NCI-H2196 (cell line): ENCODE results near the gene PCSK5.
"Not testable (repeated sequence)": the region's sequence is repeated elsewhere in the genome, so short reads cannot be mapped to it uniquely, and the experiment has no call there.

ENCODE experiments used
- DNase-seq: peaks from one replicate; lab custom pipeline; 2025; ENCODE audit not compliant: unreplicated experiment; lab: John Stamatoyannopoulos, UW

PCSK5 gene

DNA sequence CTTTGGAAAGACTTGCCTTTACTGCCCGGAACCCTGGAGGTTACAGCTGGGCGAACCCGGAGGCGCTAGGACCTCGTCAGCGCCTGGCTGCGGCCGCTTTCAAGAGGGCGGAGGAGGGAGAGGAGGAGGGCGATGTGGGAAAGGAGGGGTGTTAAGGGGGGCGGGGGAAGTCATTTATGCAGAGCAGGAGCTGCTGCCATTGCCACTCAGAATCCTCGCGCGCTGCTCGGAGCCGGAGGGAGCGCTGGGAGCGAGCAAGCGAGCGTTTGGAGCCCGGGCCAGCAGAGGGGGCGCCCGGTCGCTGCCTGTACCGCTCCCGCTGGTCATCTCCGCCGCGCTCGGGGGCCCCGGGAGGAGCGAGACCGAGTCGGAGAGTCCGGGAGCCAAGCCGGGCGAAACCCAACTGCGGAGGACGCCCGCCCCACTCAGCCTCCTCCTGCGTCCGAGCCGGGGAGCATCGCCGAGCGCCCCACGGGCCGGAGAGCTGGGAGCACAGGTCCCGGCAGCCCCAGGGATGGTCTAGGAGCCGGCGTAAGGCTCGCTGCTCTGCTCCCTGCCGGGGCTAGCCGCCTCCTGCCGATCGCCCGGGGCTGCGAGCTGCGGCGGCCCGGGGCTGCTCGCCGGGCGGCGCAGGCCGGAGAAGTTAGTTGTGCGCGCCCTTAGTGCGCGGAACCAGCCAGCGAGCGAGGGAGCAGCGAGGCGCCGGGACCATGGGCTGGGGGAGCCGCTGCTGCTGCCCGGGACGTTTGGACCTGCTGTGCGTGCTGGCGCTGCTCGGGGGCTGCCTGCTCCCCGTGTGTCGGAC is at the start of gene PCSK5:
PCSK5 (plus strand) TSS at position 202 of the 805 bp plus-strand sequence; CDS start at position 711, 509 bp downstream.
- peak; percentile 73 for DNase-seq

GRCh38 chr9:75844321-75844720 is 46.2 kb upstream of the PCSK5 start:
- no peak for DNase-seq

DNA sequence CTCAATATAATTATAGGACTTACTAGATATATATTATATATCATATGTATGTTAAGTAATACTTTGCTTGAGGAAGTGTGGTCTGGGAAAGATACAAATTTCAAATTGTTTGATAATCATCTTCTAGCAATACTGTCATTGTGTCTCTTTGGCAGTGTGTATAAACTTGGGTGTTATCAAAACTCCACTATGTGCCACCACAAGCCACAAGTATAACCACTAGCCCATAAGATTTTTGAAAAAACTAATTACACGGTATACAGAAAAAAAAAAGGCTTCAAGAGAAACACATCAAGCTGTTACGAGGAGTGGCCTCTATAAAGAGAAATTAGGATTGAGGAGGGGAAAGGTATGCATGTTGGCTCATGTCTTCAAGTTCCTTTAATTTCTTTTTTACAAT is 44.7 kb upstream of the PCSK5 start:
- no peak for DNase-seq

DNA sequence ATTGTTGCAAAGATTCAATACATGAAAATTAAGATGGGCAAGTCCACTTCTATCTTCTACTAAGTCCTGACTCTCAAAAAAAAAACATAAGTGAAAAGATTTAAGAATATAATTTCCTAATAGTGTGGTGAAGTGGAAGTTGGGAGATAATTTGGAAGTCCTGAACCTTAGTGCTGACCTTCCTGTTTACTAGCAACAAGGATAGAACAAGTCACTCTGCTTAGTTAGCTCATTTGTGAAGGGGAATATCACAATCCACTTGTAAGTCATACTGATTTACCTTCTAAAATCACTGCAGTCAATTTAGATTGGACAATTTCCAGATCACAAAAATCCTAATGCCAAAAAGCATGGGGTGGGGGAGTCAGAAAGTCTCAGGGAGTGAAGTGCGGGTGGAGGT is 43.4 kb upstream of the PCSK5 start:
- no peak for DNase-seq

DNA sequence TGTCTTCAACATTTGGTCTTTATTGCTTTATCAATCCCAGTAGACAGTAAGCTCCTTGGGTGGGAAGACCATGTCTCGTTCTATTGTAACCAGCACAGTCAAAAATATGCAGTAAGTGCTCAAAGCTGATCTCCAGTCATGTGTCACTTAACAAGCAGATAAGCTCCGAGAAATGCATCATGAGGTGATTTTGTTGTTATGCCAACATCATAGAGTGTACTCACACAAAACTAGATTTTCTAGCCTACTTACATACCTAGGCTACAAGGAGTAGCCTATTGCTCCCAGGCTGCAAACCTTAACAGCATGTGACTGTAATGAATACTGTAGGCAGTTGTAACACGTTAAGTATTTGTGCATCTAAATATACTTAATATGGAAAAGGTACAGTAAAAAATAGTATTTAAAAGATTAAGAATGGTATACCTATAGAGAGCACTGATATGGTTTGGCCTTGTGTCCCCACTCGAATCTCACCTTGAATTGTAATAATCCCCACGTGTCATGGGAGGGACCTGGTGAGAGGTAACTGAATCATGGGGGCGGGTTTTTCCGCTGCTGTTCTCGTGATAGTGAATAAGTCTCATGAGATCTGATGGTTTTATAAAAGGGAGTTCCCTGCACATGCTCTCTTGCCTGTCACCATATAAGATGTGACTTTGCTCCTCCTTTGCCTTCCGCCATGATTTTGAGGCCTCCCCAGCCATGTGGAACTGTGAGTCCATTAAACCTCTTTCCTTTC is 39.8 kb upstream of the PCSK5 start:
- DNase-seq = no peak

GRCh38 chr9:75851917-75852316 is 38.6 kb upstream of the PCSK5 start:
- no peak for DNase-seq

DNA sequence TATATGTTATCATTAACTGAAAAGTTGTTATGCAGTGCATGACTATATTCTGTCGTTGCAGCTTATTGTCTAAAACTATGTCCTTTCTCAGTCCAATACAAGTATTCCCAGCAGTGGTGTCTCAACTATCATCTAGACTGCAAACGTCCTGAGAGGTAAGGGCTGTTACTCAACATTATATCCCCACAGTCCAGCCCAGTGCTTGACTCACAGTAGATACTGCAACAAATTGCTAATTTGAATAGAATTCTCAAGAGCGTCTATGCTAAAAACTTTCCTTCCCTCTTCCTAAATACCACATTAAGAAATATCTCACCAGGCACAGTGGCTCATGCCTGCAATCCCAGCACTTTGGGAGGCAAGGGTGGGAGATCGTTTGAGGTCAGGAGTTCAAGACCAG is 37.7 kb upstream of the PCSK5 start:
- DNase-seq = no peak

DNA sequence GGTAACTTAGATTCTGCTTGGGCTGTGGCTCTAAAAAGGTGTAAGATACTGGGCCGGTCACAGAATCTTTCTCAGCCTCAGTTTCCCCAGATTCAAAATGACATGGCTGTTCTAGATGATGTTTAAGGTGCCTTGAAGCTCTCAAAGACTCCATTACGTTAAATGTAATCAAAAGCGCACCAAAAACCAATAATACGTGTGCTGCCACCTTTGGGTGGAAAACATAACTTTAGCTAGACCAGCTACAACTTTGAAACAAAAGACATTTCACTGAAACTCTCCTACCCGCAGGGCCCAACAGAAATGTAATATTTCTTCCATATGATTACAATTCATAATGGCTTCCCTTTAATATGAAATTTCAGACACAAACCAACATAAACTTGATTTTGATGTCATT is 35.0 kb upstream of the PCSK5 start:
- no peak for DNase-seq

DNA sequence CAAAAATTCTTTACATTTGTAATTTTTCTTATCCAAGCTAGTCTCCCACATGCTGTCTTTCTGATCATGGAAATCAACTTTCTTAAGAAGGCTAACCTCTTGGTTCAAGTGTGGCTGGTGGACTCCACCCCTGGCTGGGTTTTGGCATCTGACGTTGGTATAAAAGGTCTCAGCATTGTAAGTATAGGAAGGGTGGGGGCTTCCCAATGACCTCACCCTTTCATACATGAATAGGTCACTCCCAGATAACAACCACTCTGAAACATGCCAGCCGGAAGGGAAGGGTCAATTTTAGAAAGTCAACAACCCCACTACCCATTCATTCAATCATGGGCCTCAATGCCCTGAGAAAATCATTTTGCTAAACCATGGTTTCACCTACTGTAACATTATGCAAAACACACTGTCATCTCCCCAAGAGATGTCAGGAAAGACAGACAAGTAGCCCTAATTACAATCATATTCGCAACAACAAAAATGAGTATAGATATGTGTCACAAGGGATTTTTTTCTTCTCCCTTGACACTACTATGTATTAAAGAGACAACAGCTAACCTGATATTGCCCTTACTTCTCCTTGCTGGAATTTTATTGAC is 31.9 kb upstream of the PCSK5 start:
- no peak for DNase-seq

- no peak for DNase-seq
Observed at GRCh38 chr9:75864266-75864665, 26.2 kb upstream of the PCSK5 start.

DNA sequence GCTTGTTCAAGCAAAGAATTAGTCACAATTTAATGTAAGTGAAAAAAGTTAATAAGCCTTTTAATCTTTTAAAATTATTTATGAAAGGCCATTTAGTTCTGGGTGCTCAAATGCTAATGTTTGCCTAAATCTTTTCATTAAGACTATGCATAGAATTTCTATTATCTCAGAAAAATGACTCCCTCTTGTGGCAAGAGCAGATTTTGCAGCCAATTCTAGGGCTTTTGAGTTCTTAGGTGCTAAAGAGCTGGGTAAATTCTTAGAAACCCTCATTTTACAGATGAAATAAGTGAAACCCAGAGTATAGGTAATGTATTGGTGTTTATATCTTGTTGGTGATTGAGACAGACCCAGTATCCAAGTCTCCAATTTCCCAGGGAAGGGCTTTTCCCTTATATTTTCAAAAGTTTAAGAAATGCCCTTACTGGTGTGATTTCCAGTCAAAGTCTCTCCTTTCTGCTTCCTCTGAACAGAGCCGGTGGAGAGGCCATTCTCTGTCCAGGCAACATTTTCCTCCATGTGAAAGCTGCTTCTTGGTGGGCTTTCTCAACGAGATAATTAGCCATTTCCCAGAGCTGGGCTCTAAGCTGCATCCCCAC is 24.1 kb upstream of the PCSK5 start:
- DNase-seq = peak; percentile 55

GRCh38 chr9:75868526-75868925 is 21.9 kb upstream of the PCSK5 start:
- not testable (repeated sequence) for DNase-seq

- no peak for DNase-seq
Observed at GRCh38 chr9:75869236-75869635, 21.2 kb upstream of the PCSK5 start.

- DNase-seq = no peak
Observed at GRCh38 chr9:75870450-75870849, 20.0 kb upstream of the PCSK5 start.

DNA sequence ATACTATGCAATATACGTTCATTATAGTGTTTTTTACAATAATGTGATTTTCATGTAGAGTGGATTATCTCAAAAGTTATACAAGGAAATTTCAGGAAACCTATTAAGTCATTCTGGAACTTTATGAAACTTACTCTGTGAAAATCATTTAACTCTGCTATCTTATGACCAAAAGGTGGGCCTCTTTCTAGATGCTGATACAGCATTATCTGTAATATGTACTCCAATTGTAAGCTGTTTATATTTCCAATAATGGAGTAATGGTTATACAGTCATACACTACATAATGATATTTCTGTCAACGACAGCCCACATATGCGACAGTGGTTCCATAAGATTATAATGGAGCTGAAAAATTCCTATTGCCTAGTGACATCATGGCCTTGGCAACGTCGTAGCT is 18.8 kb upstream of the PCSK5 start:
- no peak for DNase-seq

DNA sequence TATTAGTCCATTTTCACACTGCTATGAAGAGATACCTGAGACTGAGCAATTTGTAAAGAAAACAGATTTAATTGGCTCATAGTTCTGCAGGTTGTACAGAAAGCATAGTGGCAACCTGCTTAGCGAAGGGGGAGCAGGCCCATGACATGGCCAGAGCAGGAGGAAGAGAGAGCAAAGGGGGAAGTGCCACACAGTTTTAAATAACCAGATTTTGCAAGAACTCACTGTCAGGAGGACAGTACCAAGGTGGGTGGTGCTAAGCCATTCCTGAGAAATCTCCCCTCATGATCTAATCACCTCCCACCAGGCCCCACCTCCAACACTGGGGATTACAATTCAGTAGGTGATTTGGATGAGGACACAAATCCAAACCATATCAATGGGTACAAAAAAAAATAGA is 16.8 kb upstream of the PCSK5 start:
- DNase-seq = no peak

- DNase-seq = no peak
Observed at GRCh38 chr9:75876999-75877640, 13.4 kb upstream of the PCSK5 start.

DNA sequence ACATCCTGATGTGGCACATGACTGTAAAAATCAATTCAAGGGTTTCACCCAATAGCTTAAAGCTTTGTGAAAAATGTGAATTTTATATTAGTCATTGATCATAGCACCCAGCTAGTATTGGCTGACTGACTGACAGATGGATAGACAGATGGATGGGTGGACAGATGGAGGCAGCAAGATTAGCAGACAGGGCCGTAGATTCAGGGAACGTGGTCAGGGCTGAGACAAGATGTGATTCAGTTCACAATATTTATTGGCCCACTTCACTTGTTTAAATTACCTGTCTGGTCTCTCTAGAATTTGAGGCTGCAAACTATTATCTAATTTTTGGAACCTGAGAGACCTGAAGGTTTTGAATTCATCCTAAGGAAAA is 12.0 kb upstream of the PCSK5 start:
- DNase-seq = no peak

DNA sequence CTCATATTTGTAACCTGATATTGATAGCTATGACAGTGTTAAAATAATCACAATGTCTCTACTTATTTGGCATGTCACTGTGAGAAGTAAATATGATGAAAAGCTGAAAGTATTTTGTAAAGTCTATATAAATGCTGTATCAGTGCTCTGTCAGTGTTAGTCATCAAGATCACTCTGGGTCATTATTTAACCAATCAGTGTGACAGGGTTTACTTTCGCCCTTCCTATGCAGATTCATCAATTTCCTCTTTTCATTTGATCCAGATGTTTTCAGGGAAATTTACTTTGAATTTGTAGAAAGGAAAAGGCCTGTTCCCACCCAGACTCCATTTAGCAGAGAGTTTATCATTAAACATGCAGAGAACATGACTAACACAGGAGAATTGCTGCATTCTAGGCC is 9.9 kb upstream of the PCSK5 start:
- no peak for DNase-seq

DNA sequence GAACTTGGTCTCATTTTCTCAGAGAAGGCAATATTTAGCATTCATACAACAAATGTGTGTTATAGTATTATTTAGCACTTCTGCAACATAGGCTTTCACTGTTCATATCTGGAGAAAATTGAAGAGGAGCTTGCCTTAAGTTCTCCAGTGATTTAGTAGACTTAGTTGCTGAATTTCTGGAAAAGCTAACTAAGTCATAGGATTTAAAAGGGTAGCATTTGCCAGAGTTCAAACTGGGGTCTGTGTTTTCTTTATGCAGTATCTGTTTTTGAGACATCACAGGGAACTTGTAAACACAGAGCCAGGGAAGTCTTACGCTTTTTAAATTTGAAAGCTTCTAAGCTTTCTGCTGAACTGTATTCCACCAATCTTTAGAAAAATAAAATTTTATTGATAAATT is 8.7 kb upstream of the PCSK5 start:
- no peak for DNase-seq

DNA sequence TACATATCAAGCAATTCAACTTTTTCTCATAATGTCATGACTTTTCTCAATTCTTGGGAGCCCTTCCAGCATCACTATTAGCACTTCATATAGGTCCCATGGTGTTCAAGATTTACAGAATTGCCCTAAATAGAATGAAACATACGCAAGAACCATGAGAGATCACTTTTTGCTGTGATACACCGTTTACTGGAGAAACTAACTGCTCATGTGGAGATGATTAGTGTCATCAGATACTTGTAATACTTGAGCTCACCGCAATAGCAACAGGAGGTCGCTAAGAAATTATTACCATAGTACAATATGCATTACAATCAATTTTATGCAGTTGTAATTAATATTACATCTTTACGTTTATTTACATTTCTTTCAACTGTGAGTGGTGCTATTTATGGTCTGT is 4.8 kb upstream of the PCSK5 start:
- no peak for DNase-seq
